IMR-90 (cell line): ENCODE results near the gene CANT1. TPM values are rescaled to one million over a fixed set of nuclear protein-coding genes. Genes with fewer than 3 reads are reported as not detected.

Source experiments
- ATAC-seq: fragments of 200-7000 bp; cut with Tn5 transposase; 2 replicates; pipeline ENCODE4 v1.9.1; 2020; ENCODE audit warnings: low read depth, mild to moderate bottlenecking, moderate library complexity
- BruUV-seq: library from RNA; stranded (reverse); fragments of 400-500 nt; replicated peaks from 2 replicates; lab custom pipeline; 2021; lab: Mats Ljungman, UMichigan
- CTCF ChIA-PET: fragments of 300-600 bp; formaldehyde crosslinking; extraction: SDS; loops from one replicate; lab custom pipeline; 2021; ENCODE audit warnings: antibody characterized with exemption; lab: Yijun Ruan, JAX
- POLR2A ChIA-PET: fragments of 300-600 bp; sonication (Branson Sonifier 250); formaldehyde crosslinking; loops from one replicate; lab custom pipeline; 2022; ENCODE audit warnings: antibody characterized with exemption; ENCODE audit not compliant: unreplicated experiment; lab: Charles Lee
- DNase-seq: peaks from one replicate; pipeline ENCODE4 v3.0.0; 2013
- H2AFZ ChIP-seq: replicated peaks from 2 replicates; pipeline ENCODE3; 2013; ENCODE audit warnings: low read length, mild to moderate bottlenecking; ENCODE audit not compliant: poor library complexity
- H2AK5ac ChIP-seq: 2 replicates; pipeline ENCODE4 v1.6.1; 2013; ENCODE audit warnings: low read depth, low read length, inconsistent platforms
- H2AK9ac ChIP-seq: replicated peaks from 2 replicates; pipeline ENCODE3; 2013; ENCODE audit warnings: mild to moderate bottlenecking, low read depth, low read length, moderate library complexity; ENCODE audit not compliant: poor library complexity
- H2BK120ac ChIP-seq: 2 replicates; pipeline ENCODE4 v1.6.1; 2013; ENCODE audit warnings: low read depth, low read length, inconsistent platforms
- H2BK15ac ChIP-seq: 3 replicates; pipeline ENCODE4 v1.6.1; 2013; ENCODE audit warnings: low read depth, low read length, inconsistent platforms
- H2BK20ac ChIP-seq: 2 replicates; pipeline ENCODE4 v1.6.1; 2013; ENCODE audit warnings: low read depth, mild to moderate bottlenecking, inconsistent platforms, low read length, moderate library complexity
- H2BK5ac ChIP-seq: 2 replicates; pipeline ENCODE4 v1.6.1; 2013; ENCODE audit warnings: mild to moderate bottlenecking, low read depth, low read length, inconsistent platforms; ENCODE audit not compliant: poor library complexity, severe bottlenecking
- H3K14ac ChIP-seq: replicated peaks from 2 replicates; pipeline ENCODE4 v1.6.1; 2013; ENCODE audit warnings: low read depth, low read length, inconsistent platforms
- H3K18ac ChIP-seq: 2 replicates; pipeline ENCODE4 v1.6.1; 2013; ENCODE audit warnings: low read depth, low read length, control low read depth
- H3K23ac ChIP-seq: 2 replicates; pipeline ENCODE4 v1.6.1; 2013; ENCODE audit warnings: low read depth, low read length, inconsistent platforms
- H3K27ac ChIP-seq: 2 replicates; pipeline ENCODE4 v1.5.1; 2013; ENCODE audit warnings: mild to moderate bottlenecking, control low read depth, low read length; ENCODE audit not compliant: insufficient read depth
- H3K27me3 ChIP-seq: 2 replicates; pipeline ENCODE4 v1.6.1; 2013; ENCODE audit warnings: low read length; ENCODE audit not compliant: control insufficient read depth, insufficient read depth
- H3K36me3 ChIP-seq: 2 replicates; pipeline ENCODE4 v1.6.1; 2013; ENCODE audit warnings: low read length, mixed read lengths; ENCODE audit not compliant: control insufficient read depth, insufficient read depth
- H3K4ac ChIP-seq: 2 replicates; pipeline ENCODE4 v1.6.1; 2013; ENCODE audit warnings: low read depth, low read length, inconsistent platforms
- H3K4me1 ChIP-seq: 2 replicates; pipeline ENCODE4 v1.6.1; 2013; ENCODE audit warnings: low read length, mixed read lengths; ENCODE audit not compliant: control insufficient read depth, insufficient read depth
- H3K4me2 ChIP-seq: 2 replicates; pipeline ENCODE4 v1.6.1; 2013; ENCODE audit warnings: low read depth, mild to moderate bottlenecking, control low read depth, low read length, moderate library complexity
- H3K4me3 ChIP-seq: 2 replicates; pipeline ENCODE4 v1.5.1; 2013; ENCODE audit warnings: low read depth, mild to moderate bottlenecking, control low read depth, low read length, moderate library complexity; ENCODE audit not compliant: insufficient read depth
- H3K56ac ChIP-seq: 2 replicates; pipeline ENCODE4 v1.6.1; 2013; ENCODE audit warnings: low read length, inconsistent platforms; ENCODE audit not compliant: insufficient read depth; ENCODE audit errors: extremely low read depth
- H3K79me1 ChIP-seq, 2 experiments: 2 replicates each; pipeline ENCODE4 v1.6.1; 2013; ENCODE audit warnings: low read length in 2 of 2, inconsistent platforms in 1 of 2, low read depth in 1 of 2
- H3K9ac ChIP-seq: 2 replicates; pipeline ENCODE4 v1.6.1; 2013; ENCODE audit warnings: low read depth, low read length, control low read depth
- H3K9me1 ChIP-seq: 2 replicates; pipeline ENCODE4 v1.6.1; 2013; ENCODE audit warnings: low read length, inconsistent platforms; ENCODE audit not compliant: insufficient read depth
- H3K9me3 ChIP-seq: 2 replicates; pipeline ENCODE4 v1.6.1; 2013; ENCODE audit warnings: low read length; ENCODE audit not compliant: control insufficient read depth, insufficient read depth
- H4K20me1 ChIP-seq: 2 replicates; pipeline ENCODE4 v1.6.1; 2013; ENCODE audit warnings: low read length, inconsistent platforms; ENCODE audit not compliant: insufficient read depth
- H4K5ac ChIP-seq: 2 replicates; pipeline ENCODE4 v1.6.1; 2013; ENCODE audit warnings: mild to moderate bottlenecking, low read depth, low read length, control low read depth
- H4K8ac ChIP-seq, 2 experiments: 2 replicates each; pipeline ENCODE4 v1.6.1; 2013; ENCODE audit warnings: low read depth in 2 of 2, low read length in 2 of 2, control low read depth in 1 of 2, inconsistent platforms in 1 of 2
- H4K91ac ChIP-seq: 2 replicates; pipeline ENCODE4 v1.6.1; 2013; ENCODE audit warnings: low read depth, low read length, inconsistent platforms; ENCODE audit not compliant: insufficient read depth
- BHLHE40 ChIP-seq: fragments of 150-350 bp; IDR thresholded peaks from 2 replicates; pipeline ENCODE4 v1.6.1; 2016; ENCODE audit warnings: mild to moderate bottlenecking, low read depth, low read length
- CEBPB ChIP-seq: IDR thresholded peaks from 2 replicates; pipeline ENCODE4 v1.6.1; 2012; ENCODE audit warnings: low read depth, low read length, improper control_type of control experiment
- CHD1 ChIP-seq: IDR thresholded peaks from 2 replicates; pipeline ENCODE4 v1.6.1; 2012; ENCODE audit warnings: low read depth, low read length, improper control_type of control experiment
- FOS ChIP-seq: fragments of 150-350 bp; IDR thresholded peaks from 2 replicates; pipeline ENCODE4 v1.6.1; 2016; ENCODE audit warnings: low read depth, low read length
- MAFK ChIP-seq: IDR thresholded peaks from 2 replicates; pipeline ENCODE4 v1.6.1; 2012; ENCODE audit warnings: low read depth, low read length, improper control_type of control experiment
- MAZ ChIP-seq: IDR thresholded peaks from 2 replicates; pipeline ENCODE4 v1.6.1; 2012; ENCODE audit warnings: low read depth, mild to moderate bottlenecking, low read length, improper control_type of control experiment, moderate library complexity, borderline replicate concordance
- NFE2L2 ChIP-seq: fragments of 150-350 bp; IDR thresholded peaks from 2 replicates; pipeline ENCODE4 v1.6.1; 2016; ENCODE audit warnings: low read depth, mild to moderate bottlenecking, low read length
- POLR2A ChIP-seq: IDR thresholded peaks from 2 replicates; pipeline ENCODE4 v1.6.1; 2012; ENCODE audit warnings: mild to moderate bottlenecking, low read depth, low read length
- RAD21 ChIP-seq: IDR thresholded peaks from 2 replicates; pipeline ENCODE4 v1.6.1; 2012; ENCODE audit warnings: low read length, improper control_type of control experiment
- RCOR1 ChIP-seq: IDR thresholded peaks from 2 replicates; pipeline ENCODE4 v1.6.1; 2012; ENCODE audit warnings: mild to moderate bottlenecking, low read length, improper control_type of control experiment; ENCODE audit not compliant: insufficient replicate concordance
- RFX5 ChIP-seq: IDR thresholded peaks from 2 replicates; pipeline ENCODE4 v1.8.0; 2012; ENCODE audit warnings: low read depth, mild to moderate bottlenecking, low read length, moderate library complexity
- SMC3 ChIP-seq: fragments of 150-350 bp; IDR thresholded peaks from 2 replicates; pipeline ENCODE4 v1.6.1; 2016; ENCODE audit warnings: low read depth, mild to moderate bottlenecking, antibody characterized with exemption, low read length, moderate library complexity
- WGBS, 2 experiments: methylation state at CpG; one replicate each; pipeline versions ENCODE4 v1.1.5 to v1.1.7; 2013; ENCODE audit warnings: missing lambda C conversion rate in 2 of 2; ENCODE audit not compliant: insufficient read length in 1 of 2; ENCODE audit errors: extremely low coverage in 2 of 2; 5-methylcytosine and 5-hydroxymethylcytosine counted together
- dilution Hi-C: fragments of 300-500 bp; cut with HindIII; formaldehyde crosslinking; loops from one replicate; pipeline ENCODE4 v1.14.3; 2018; ENCODE audit warnings: low sequenced_read_pairs; ENCODE audit not compliant: unreplicated experiment
- in situ Hi-C: fragments of 300-500 bp; cut with MboI; formaldehyde crosslinking; loops from 3 replicates; pipeline ENCODE4 v1.14.3; 2019; ENCODE audit warnings: low sequenced_read_pairs, inconsistent platforms, mixed read lengths
- intact Hi-C: fragments of 100-400 bp; cut with micrococcal nuclease; formaldehyde crosslinking; loops from 2 replicates; pipeline ENCODE4 v1.10.0; 2022
- polyA plus RNA-seq, 3 experiments: library from polyadenylated mRNA; depleted of rRNA; stranded (reverse); fragments of >200 nt; gene quantifications; 2 replicates each; pipeline ENCODE4 v1.2.3, GENCODE V29; 2012; ENCODE audit warnings: low replicate concordance in 1 of 3
- total RNA-seq: library from RNA; depleted of rRNA; stranded (reverse); fragments of >200 nt; gene quantifications from 2 replicates; pipeline ENCODE4 v1.2.3, GENCODE V29; 2012
- TF ChIP-seq, protein P1 (sequence below): fragments of 150-350 bp; IDR thresholded peaks from 2 replicates; pipeline ENCODE4 v1.6.1; 2016; ENCODE audit warnings: low read depth, mild to moderate bottlenecking, low read length, moderate library complexity, borderline replicate concordance
- TF ChIP-seq, protein P2 (sequence below): conservative IDR thresholded peaks from 2 replicates; pipeline ENCODE4 v1.5.1; 2012; ENCODE audit warnings: mild to moderate bottlenecking, low read depth, low read length, improper control_type of control experiment
- TF ChIP-seq, protein P3 (sequence below): fragments of 150-350 bp; IDR thresholded peaks from 2 replicates; pipeline ENCODE4 v1.6.1; 2017; ENCODE audit warnings: mild to moderate bottlenecking, antibody characterized with exemption, low read length, low read depth

Gene CANT1
- total and polyA plus RNA-seq, 2 of the 4 experiments (the other 2 are of a cell fraction) = 51.8 to 73.4 TPM

GRCh38 chr17:78981010-78981888, 28.3 kb downstream of the CANT1 start:
- no peak overlapping the region for H3K27ac ChIP-seq
- POLR2A ChIA-PET = no interaction called here
- H4K20me1 ChIP-seq = no peaks in the 10 kb centered on the region
- H3K9me3 ChIP-seq = no peaks in the 10 kb centered on the region
- no peak overlapping the region for H3K18ac ChIP-seq
- peaks cover 4 to 34% of the 10 kb centered on the region in 2 experiments; a peak in 2 of 4 replicates for H3K79me1 ChIP-seq
- WGBS, 2 experiments = 79% methylated on average over 8 of the region's 16 CpGs; no CpG with 5 or more reads in 1 of the 2 experiments
- no peak overlapping the region for H2BK120ac ChIP-seq
- H2BK5ac ChIP-seq = no peak overlapping the region
- H3K9ac ChIP-seq = no peak overlapping the region
- H4K5ac ChIP-seq = no peak overlapping the region
- no peak overlapping the region for H2BK15ac ChIP-seq
- H2BK20ac ChIP-seq = no peak overlapping the region
- H3K36me3 ChIP-seq = no peaks in the 10 kb centered on the region
- DNase-seq (no peak), ATAC-seq (no peak)
- dilution Hi-C loops (no loop called here), intact Hi-C loops (no loop called here), in situ Hi-C loops (no loop called here)
- no peak overlapping the region for H3K23ac ChIP-seq
- no peak overlapping the region for H2AK5ac ChIP-seq
- peak overlapping the region in 1 of 2 experiments; percentile 42; a peak in 1 of 4 replicates for H4K8ac ChIP-seq
- H3K4ac ChIP-seq = no peak overlapping the region
- H3K27me3 ChIP-seq = no peaks in the 10 kb centered on the region
- CTCF ChIA-PET = no interaction called here
- H2AK9ac ChIP-seq = no peak overlapping the region
- H3K4me2 ChIP-seq = no peak overlapping the region
- no peak overlapping the region for H3K4me3 ChIP-seq
- H3K14ac ChIP-seq = no peak overlapping the region
- peaks cover 16% of the 10 kb centered on the region for H3K4me1 ChIP-seq
- H3K9me1 ChIP-seq = peaks cover 13% of the 10 kb centered on the region
- H4K91ac ChIP-seq = no peak overlapping the region
- no peak overlapping the region for H3K56ac ChIP-seq
- no peak overlapping the region for H2AFZ ChIP-seq
- no TSS peak for BruUV-seq
- TF ChIP-seq NFE2L2 = no peak
- TF ChIP-seq POLR2A = no peak
- TF ChIP-seq RCOR1 = no peak
- no peak for TF ChIP-seq RFX5
- no peak for TF ChIP-seq FOS
- TF ChIP-seq CHD1 = no peak
- TF ChIP-seq CEBPB = no peak
- no peak for TF ChIP-seq SMC3
- TF ChIP-seq BHLHE40 = no peak
- TF ChIP-seq, protein P1, sequence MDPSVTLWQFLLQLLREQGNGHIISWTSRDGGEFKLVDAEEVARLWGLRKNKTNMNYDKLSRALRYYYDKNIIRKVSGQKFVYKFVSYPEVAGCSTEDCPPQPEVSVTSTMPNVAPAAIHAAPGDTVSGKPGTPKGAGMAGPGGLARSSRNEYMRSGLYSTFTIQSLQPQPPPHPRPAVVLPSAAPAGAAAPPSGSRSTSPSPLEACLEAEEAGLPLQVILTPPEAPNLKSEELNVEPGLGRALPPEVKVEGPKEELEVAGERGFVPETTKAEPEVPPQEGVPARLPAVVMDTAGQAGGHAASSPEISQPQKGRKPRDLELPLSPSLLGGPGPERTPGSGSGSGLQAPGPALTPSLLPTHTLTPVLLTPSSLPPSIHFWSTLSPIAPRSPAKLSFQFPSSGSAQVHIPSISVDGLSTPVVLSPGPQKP = no peak
- TF ChIP-seq RAD21 = no peak
- no peak for TF ChIP-seq MAFK
- TF ChIP-seq, protein P2, sequence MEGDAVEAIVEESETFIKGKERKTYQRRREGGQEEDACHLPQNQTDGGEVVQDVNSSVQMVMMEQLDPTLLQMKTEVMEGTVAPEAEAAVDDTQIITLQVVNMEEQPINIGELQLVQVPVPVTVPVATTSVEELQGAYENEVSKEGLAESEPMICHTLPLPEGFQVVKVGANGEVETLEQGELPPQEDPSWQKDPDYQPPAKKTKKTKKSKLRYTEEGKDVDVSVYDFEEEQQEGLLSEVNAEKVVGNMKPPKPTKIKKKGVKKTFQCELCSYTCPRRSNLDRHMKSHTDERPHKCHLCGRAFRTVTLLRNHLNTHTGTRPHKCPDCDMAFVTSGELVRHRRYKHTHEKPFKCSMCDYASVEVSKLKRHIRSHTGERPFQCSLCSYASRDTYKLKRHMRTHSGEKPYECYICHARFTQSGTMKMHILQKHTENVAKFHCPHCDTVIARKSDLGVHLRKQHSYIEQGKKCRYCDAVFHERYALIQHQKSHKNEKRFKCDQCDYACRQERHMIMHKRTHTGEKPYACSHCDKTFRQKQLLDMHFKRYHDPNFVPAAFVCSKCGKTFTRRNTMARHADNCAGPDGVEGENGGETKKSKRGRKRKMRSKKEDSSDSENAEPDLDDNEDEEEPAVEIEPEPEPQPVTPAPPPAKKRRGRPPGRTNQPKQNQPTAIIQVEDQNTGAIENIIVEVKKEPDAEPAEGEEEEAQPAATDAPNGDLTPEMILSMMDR = no peak
- TF ChIP-seq, protein P3, sequence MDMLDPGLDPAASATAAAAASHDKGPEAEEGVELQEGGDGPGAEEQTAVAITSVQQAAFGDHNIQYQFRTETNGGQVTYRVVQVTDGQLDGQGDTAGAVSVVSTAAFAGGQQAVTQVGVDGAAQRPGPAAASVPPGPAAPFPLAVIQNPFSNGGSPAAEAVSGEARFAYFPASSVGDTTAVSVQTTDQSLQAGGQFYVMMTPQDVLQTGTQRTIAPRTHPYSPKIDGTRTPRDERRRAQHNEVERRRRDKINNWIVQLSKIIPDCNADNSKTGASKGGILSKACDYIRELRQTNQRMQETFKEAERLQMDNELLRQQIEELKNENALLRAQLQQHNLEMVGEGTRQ = no peak
- TF ChIP-seq MAZ = no peak
